GM12878 (cell line): Measurements from ENCODE around the gene NIP7. TPM values are rescaled to one million over a fixed set of nuclear protein-coding genes. Genes with fewer than 3 reads are reported as not detected.
A peak's percentile ranks its signal among the peaks of the same experiment; 100 is the strongest.

Source experiments
- ATAC-seq: fragments of 200-7000 bp; cut with Tn5 transposase; 3 replicates; pipeline ENCODE4 v1.9.1; 2020; ENCODE audit warnings: mild to moderate bottlenecking, moderate library complexity
- BruUV-seq: library from RNA; stranded (reverse); fragments of 400-500 nt; replicated peaks from 2 replicates; lab custom pipeline; 2021; lab: Mats Ljungman, UMichigan
- CTCF ChIA-PET: fragments of 300-600 bp; sonication (Branson Sonifier 250); formaldehyde crosslinking; extraction: SDS; loops from one replicate; lab custom pipeline; 2021; ENCODE audit warnings: inconsistent platforms; lab: Yijun Ruan, JAX
- POLR2A ChIA-PET: fragments of 350-600 bp; formaldehyde crosslinking; extraction: SDS; loops from one replicate; lab custom pipeline; 2021; ENCODE audit warnings: inconsistent platforms; lab: Charles Lee
- RAD21 ChIA-PET: fragments of 300-600 bp; sonication (Branson Sonifier 250); formaldehyde crosslinking; loops from one replicate; lab custom pipeline; 2023; ENCODE audit warnings: antibody characterized with exemption; ENCODE audit not compliant: unreplicated experiment; lab: Charles Lee
- SMC1A ChIA-PET: fragments of 300-600 bp; sonication (Branson Sonifier 250); formaldehyde crosslinking; loops from one replicate; lab custom pipeline; 2023; ENCODE audit not compliant: unreplicated experiment, uncharacterized antibody; lab: Charles Lee
- DNase-seq: peaks from one replicate; pipeline ENCODE4 v3.0.0-alpha.2; 2011; ENCODE audit warnings: low read depth, low spot score
- FAIRE-seq: peaks from 3 replicates; lab custom pipeline; 2011; peaks lifted over from hg19 to GRCh38; lab: Jason Lieb, UNC
- H2AFZ ChIP-seq: 2 replicates; pipeline ENCODE4 v1.6.0; 2011; ENCODE audit warnings: low read depth, low read length, control low read depth; ENCODE audit not compliant: control insufficient read depth
- H3K27ac ChIP-seq: 2 replicates; pipeline ENCODE4 v1.5.1; 2011; ENCODE audit warnings: control low read depth; ENCODE audit not compliant: control insufficient read depth, insufficient read depth
- H3K27me3 ChIP-seq, 2 experiments: replicated peaks in 1 of 2; 2 replicates each; pipeline versions ENCODE4 v1.6.0 to v1.6.1; 2011; ENCODE audit warnings: low read length in 1 of 2; ENCODE audit not compliant: control insufficient read depth in 2 of 2, insufficient read depth in 2 of 2
- H3K36me3 ChIP-seq, 2 experiments: 2 replicates each; pipeline ENCODE4 v1.5.1; 2011; ENCODE audit warnings: low read length in 1 of 2; ENCODE audit not compliant: control insufficient read depth in 2 of 2, insufficient read depth in 2 of 2
- H3K4me1 ChIP-seq: 2 replicates; pipeline ENCODE4 v1.6.1; 2011; ENCODE audit warnings: mild to moderate bottlenecking, low read length, moderate library complexity, mixed read lengths; ENCODE audit not compliant: control insufficient read depth, insufficient read depth
- H3K4me2 ChIP-seq: 2 replicates; pipeline ENCODE4 v1.6.0; 2011; ENCODE audit warnings: control low read depth; ENCODE audit not compliant: control insufficient read depth, insufficient read depth
- H3K4me3 ChIP-seq: fragments of 200-600 bp; sonication (generic); 2 replicates; pipeline ENCODE4 v1.5.1; 2016
- H3K79me2 ChIP-seq: 2 replicates; pipeline ENCODE4 v1.6.0; 2011; ENCODE audit warnings: low read length; ENCODE audit not compliant: control insufficient read depth, insufficient read depth
- H3K9ac ChIP-seq: 2 replicates; pipeline ENCODE4 v1.8.0; 2011; ENCODE audit warnings: low read length, control low read depth, mixed read lengths; ENCODE audit not compliant: control insufficient read depth, insufficient read depth
- H3K9me3 ChIP-seq: replicated peaks from 3 replicates; pipeline ENCODE4 v1.5.1; 2011; ENCODE audit warnings: mild to moderate bottlenecking, low read length; ENCODE audit not compliant: control insufficient read depth, insufficient read depth
- H4K20me1 ChIP-seq: 2 replicates; pipeline ENCODE4 v1.6.0; 2011; ENCODE audit not compliant: control insufficient read depth, insufficient read depth
- BHLHE40 ChIP-seq, 2 experiments: fragments of 450-650 bp in 1 of 2; IDR thresholded peaks; 2 replicates each; pipeline ENCODE4 v1.6.1; 2011 to 2017; ENCODE audit warnings: low read depth in 2 of 2, borderline replicate concordance in 1 of 2, improper control_type of control experiment in 1 of 2, low read length in 1 of 2, mild to moderate bottlenecking in 1 of 2
- DPF2 ChIP-seq: fragments of 450-650 bp; IDR thresholded peaks from 2 replicates; pipeline ENCODE4 v1.6.1; 2017; ENCODE audit warnings: mild to moderate bottlenecking
- IKZF1 ChIP-seq: fragments of 450-650 bp; conservative IDR thresholded peaks from 2 replicates; pipeline ENCODE4 v1.6.1; 2017; ENCODE audit warnings: antibody characterized with exemption, mild to moderate bottlenecking
- IKZF2 ChIP-seq, 2 experiments: fragments of 450-650 bp; IDR thresholded peaks; 2 replicates each; pipeline ENCODE4 v1.6.1; 2017; ENCODE audit warnings: mild to moderate bottlenecking in 2 of 2, moderate library complexity in 2 of 2
- MTA2 ChIP-seq: fragments of 450-650 bp; IDR thresholded peaks from 2 replicates; pipeline ENCODE4 v1.6.1; 2016; ENCODE audit warnings: low read depth, mild to moderate bottlenecking, moderate library complexity
- RUNX3 ChIP-seq: IDR thresholded peaks from 2 replicates; pipeline ENCODE4 v1.6.1; 2012; ENCODE audit warnings: low read length, inconsistent platforms
- SMAD5 ChIP-seq: IDR thresholded peaks from 2 replicates; pipeline ENCODE4 v1.6.1; 2016; ENCODE audit warnings: antibody characterized with exemption, low read depth
- ZZZ3 ChIP-seq: IDR thresholded peaks from 2 replicates; pipeline ENCODE4 v1.6.1; 2011; ENCODE audit warnings: low read depth; ENCODE audit not compliant: control insufficient read depth, insufficient read length
- WGBS: methylation state at CpG from one replicate; pipeline ENCODE4 v1.1.6; 2016; ENCODE audit warnings: low lambda C conversion rate; ENCODE audit not compliant: insufficient replicate concordance, insufficient coverage; ENCODE audit errors: missing lambda C conversion rate; 5-methylcytosine and 5-hydroxymethylcytosine counted together
- in situ Hi-C: fragments of 300-500 bp; cut with MboI; formaldehyde crosslinking; loops from 9 replicates; pipeline ENCODE4 v1.14.3; 2018; ENCODE audit warnings: mixed read lengths
- intact Hi-C: fragments of 100-400 bp; cut with micrococcal nuclease; formaldehyde crosslinking; loops from one replicate; pipeline ENCODE4 v1.14.2; 2022; ENCODE audit not compliant: unreplicated experiment
- polyA plus RNA-seq, 11 experiments: library from polyadenylated mRNA; depleted of rRNA in 4 of 11; unstranded in 6 of 11; stranded (reverse) in 5 of 11; fragments of >200 nt; fragmentation: Nextera tagmentation in 4 of 11; fragmentation: Illumina TruSeq in 1 of 11; extraction: Ambion mirVana in 4 of 11; extraction: Trizol in 1 of 11; gene quantifications; 1 replicate in 1 of 11; 2 replicates in 10 of 11; pipeline versions ENCODE4 v1.2.1 to v1.2.3, GENCODE V29; 2011 to 2016; ENCODE audit warnings: inconsistent platforms in 2 of 11, missing spikeins in 2 of 11, low read depth in 1 of 11
- total RNA-seq, 4 experiments: library from RNA; depleted of rRNA in 3 of 4; stranded (reverse); fragments of >200 nt in 3 of 4; fragmentation: Illumina TruSeq in 1 of 4; extraction: Trizol in 1 of 4; gene quantifications; 2 replicates each; pipeline versions ENCODE4 v1.2.1 to v1.2.3, GENCODE V29; 2013 to 2021
- TF ChIP-seq, protein P1 (sequence below): fragments of 450-650 bp; IDR thresholded peaks from 2 replicates; pipeline ENCODE4 v1.6.1; 2017; ENCODE audit warnings: low read depth, mild to moderate bottlenecking, moderate library complexity

NIP7 gene
- total and polyA plus RNA-seq, 10 of the 15 experiments (the other 5 are each of a cell fraction or from before 2014, with no cell fraction given) = 18.8 to 62.9 (median 56.7) TPM

DNA sequence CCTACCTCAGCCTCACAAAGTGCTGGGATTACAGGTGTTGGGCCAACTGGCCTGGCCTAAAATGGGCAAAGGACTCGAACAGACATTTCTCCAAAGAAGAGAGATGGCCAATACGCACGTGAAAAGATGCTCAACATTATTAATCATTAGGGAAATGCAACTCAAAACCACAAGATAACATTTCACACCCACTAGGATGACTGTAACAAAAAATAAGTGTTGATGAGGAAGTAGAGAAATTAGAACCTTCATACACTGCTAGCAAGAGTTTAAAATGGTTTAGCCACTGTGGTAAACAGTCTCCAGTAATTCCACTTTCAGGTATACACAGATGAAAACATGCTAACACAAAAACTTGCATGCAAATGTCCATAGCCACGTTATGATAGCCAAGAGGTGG lies 6.4 kb downstream of the NIP7 start:
- no peaks in the 10 kb centered on the region for H3K27me3 ChIP-seq
- H3K9me3 ChIP-seq = no peaks in the 10 kb centered on the region
- intact Hi-C loops = no loop called here
- ChIA-PET CTCF (no interaction called here), SMC1A (no interaction called here), POLR2A (interaction anchor here (1.1 to 1.2 kb wide), 2 partner anchors 10 to 39 kb away, joined by 3 read pairs; no protein-coding TSS in a partner anchor), RAD21 (no interaction called here)
- H3K27ac ChIP-seq = no peak overlapping the region
- no TSS peak for BruUV-seq
- FAIRE-seq (peak; percentile 71), DNase-seq (peak; percentile 5), ATAC-seq (peak; percentile 80)
- no peak for TF ChIP-seq ZZZ3
- TF ChIP-seq DPF2 = 0 out of 2 replicates have a peak, but pooled peaks have one; percentile 18
- TF ChIP-seq IKZF2 (IDR thresholded peaks at IDR 0.05) = peak; percentile 44 to 48; a peak in 2 of 4 replicates
- peak; percentile 86 to 89 for TF ChIP-seq BHLHE40 (IDR thresholded peaks at IDR 0.05; ENCODE audit: borderline replicate concordance in 1 of 2, low read depth in 2 of 2, low read length in 1 of 2)
- no peak for TF ChIP-seq SMAD5
- TF ChIP-seq, protein P1, sequence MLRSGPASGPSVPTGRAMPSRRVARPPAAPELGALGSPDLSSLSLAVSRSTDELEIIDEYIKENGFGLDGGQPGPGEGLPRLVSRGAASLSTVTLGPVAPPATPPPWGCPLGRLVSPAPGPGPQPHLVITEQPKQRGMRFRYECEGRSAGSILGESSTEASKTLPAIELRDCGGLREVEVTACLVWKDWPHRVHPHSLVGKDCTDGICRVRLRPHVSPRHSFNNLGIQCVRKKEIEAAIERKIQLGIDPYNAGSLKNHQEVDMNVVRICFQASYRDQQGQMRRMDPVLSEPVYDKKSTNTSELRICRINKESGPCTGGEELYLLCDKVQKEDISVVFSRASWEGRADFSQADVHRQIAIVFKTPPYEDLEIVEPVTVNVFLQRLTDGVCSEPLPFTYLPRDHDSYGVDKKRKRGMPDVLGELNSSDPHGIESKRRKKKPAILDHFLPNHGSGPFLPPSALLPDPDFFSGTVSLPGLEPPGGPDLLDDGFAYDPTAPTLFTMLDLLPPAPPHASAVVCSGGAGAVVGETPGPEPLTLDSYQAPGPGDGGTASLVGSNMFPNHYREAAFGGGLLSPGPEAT = 0 out of 2 replicates have a peak, but pooled peaks have one; percentile 20
- peak; percentile 65 for TF ChIP-seq RUNX3
- 0 out of 2 replicates have a peak, but pooled peaks have one; percentile 26 for TF ChIP-seq IKZF1
- TF ChIP-seq MTA2 = peak; percentile 75
- H2AFZ ChIP-seq = no peak overlapping the region
- peaks cover 0 to 20% of the 10 kb centered on the region in 2 experiments; a peak in 3 of 4 replicates for H3K36me3 ChIP-seq
- no peak overlapping the region for H3K4me2 ChIP-seq
- peaks cover 4% of the 10 kb centered on the region for H4K20me1 ChIP-seq
- peaks cover 14% of the 10 kb centered on the region for H3K4me1 ChIP-seq
- peaks cover 13% of the 10 kb centered on the region for H3K79me2 ChIP-seq
- WGBS = 23% methylated on average over 4 of the region's 4 CpGs
- in situ Hi-C loops = no loop called here
- H3K9ac ChIP-seq = no peak overlapping the region
- H3K4me3 ChIP-seq = no peak overlapping the region
